B cell (primary cell): ENCODE measurements around the gene BAIAP2L1. TPM values are rescaled to one million over a fixed set of nuclear protein-coding genes. Genes with fewer than 3 reads are reported as not detected.

Experiments used
- ATAC-seq: fragments of 200-7000 bp; cut with Tn5 transposase; one replicate; pipeline ENCODE4 v1.10.0; 2021; ENCODE audit warnings: low read depth, mild to moderate bottlenecking, moderate number of reproducible peaks, moderate library complexity
- CTCF ChIA-PET: fragments of 350-600 bp; sonication (Branson Sonifier 250); formaldehyde crosslinking; loops from one replicate; lab custom pipeline; 2021; ENCODE audit warnings: antibody characterized with exemption, inconsistent platforms; lab: Charles Lee
- POLR2A ChIA-PET: fragments of 350-600 bp; sonication (Branson Sonifier 250); formaldehyde crosslinking; loops from one replicate; lab custom pipeline; 2021; ENCODE audit warnings: antibody characterized with exemption; lab: Charles Lee
- DNase-seq: peaks from one replicate; pipeline ENCODE4 v3.0.0; 2013
- H2AFZ ChIP-seq: 2 replicates; pipeline ENCODE4 v1.6.1; 2012; ENCODE audit warnings: mild to moderate bottlenecking, low read depth, low read length; ENCODE audit not compliant: insufficient read depth, poor library complexity, severe bottlenecking
- H3K27ac ChIP-seq, 2 donors: 1 replicate in 1 of 2; 2 replicates in 1 of 2; pipeline ENCODE4 v1.5.1; 2012 to 2013; ENCODE audit warnings: low read length in 2 of 2, mild to moderate bottlenecking in 2 of 2, moderate library complexity in 1 of 2
- H3K27me3 ChIP-seq, 4 experiments: fragments of 200-600 bp in 1 of 4; sonication (generic) in 1 of 4; replicated peaks in 1 of 4; 1 replicate in 2 of 4; 2 replicates in 2 of 4; pipeline versions ENCODE4 v1.6.1 to v1.7.0; 2013 to 2016; ENCODE audit warnings: low read length in 3 of 4, mild to moderate bottlenecking in 2 of 4, mixed read lengths in 1 of 4, moderate library complexity in 1 of 4; ENCODE audit not compliant: insufficient read depth in 4 of 4, control insufficient read depth in 3 of 4; ENCODE audit errors: control extremely low read depth in 1 of 4
- H3K36me3 ChIP-seq, 2 experiments: replicated peaks in 1 of 2; 1 replicate in 1 of 2; 2 replicates in 1 of 2; pipeline versions ENCODE4 v1.6.1 to v1.7.1; 2013; ENCODE audit warnings: low read length in 1 of 2; ENCODE audit not compliant: insufficient read depth in 2 of 2, control insufficient read depth in 1 of 2; ENCODE audit errors: control extremely low read depth in 1 of 2, extremely low read depth in 1 of 2
- H3K4me1 ChIP-seq, 2 donors: fragments of 200-600 bp in 1 of 2; sonication (generic) in 1 of 2; 1 replicate in 1 of 2; 2 replicates in 1 of 2; pipeline versions ENCODE4 v1.5.1 to v1.6.1; 2013 to 2017; ENCODE audit warnings: low read length in 2 of 2; ENCODE audit not compliant: control insufficient read depth in 2 of 2, insufficient read depth in 2 of 2
- H3K4me2 ChIP-seq: replicated peaks from 2 replicates; pipeline ENCODE3; 2012; ENCODE audit warnings: mild to moderate bottlenecking, low read depth, low read length; ENCODE audit not compliant: poor library complexity, severe bottlenecking
- H3K4me3 ChIP-seq, 5 experiments: fragments of 200-600 bp in 1 of 5; sonication (generic) in 1 of 5; 1 replicate in 3 of 5; 2 replicates in 2 of 5; pipeline versions ENCODE4 v1.5.1 to v1.7.0; 2011 to 2016; ENCODE audit warnings: low read length in 4 of 5, mild to moderate bottlenecking in 4 of 5, low read depth in 2 of 5, control low read depth in 1 of 5, moderate library complexity in 1 of 5; ENCODE audit not compliant: insufficient read depth in 1 of 5; ENCODE audit errors: control extremely low read depth in 1 of 5, extremely low read depth in 1 of 5
- H3K79me2 ChIP-seq: fragments of 200-600 bp; sonication (generic); one replicate; pipeline ENCODE4 v1.6.0; 2016; ENCODE audit warnings: low read length; ENCODE audit not compliant: control insufficient read depth, insufficient read depth
- H3K9ac ChIP-seq: fragments of 200-600 bp; sonication (generic); 2 replicates; pipeline ENCODE4 v1.6.1; 2017; ENCODE audit warnings: mild to moderate bottlenecking, low read length, moderate library complexity
- H3K9me3 ChIP-seq, 3 donors: one replicate each; pipeline versions ENCODE4 v1.6.1 to v1.7.1; 2013; ENCODE audit warnings: low read length in 2 of 3; ENCODE audit not compliant: control insufficient read depth in 2 of 3, insufficient read depth in 1 of 3; ENCODE audit errors: control extremely low read depth in 1 of 3
- H4K20me1 ChIP-seq: 2 replicates; pipeline ENCODE4 v1.6.0; 2012; ENCODE audit warnings: mild to moderate bottlenecking, low read length; ENCODE audit not compliant: insufficient read depth, control insufficient read depth, poor library complexity, severe bottlenecking
- H3K27ac Mint-ChIP-seq: one replicate; pipeline ENCODE4 v1.8.0; 2021; ENCODE audit warnings: mixed read lengths
- H3K27me3 Mint-ChIP-seq: one replicate; pipeline ENCODE4 v1.8.0; 2021; ENCODE audit warnings: mixed read lengths
- H3K4me1 Mint-ChIP-seq: one replicate; pipeline ENCODE4 v1.8.0; 2021; ENCODE audit warnings: mixed read lengths
- H3K4me3 Mint-ChIP-seq: one replicate; pipeline ENCODE4 v1.8.0; 2021; ENCODE audit warnings: mixed read lengths
- H3K9me3 Mint-ChIP-seq: one replicate; pipeline ENCODE4 v1.8.0; 2022; ENCODE audit warnings: mixed read lengths; ENCODE audit not compliant: insufficient read depth
- CTCF ChIP-seq: fragments of 200-600 bp; IDR thresholded peaks from one replicate; pipeline ENCODE4 v1.8.0; 2022; ENCODE audit warnings: antibody characterized with exemption, mild to moderate bottlenecking
- EZH2 ChIP-seq: IDR thresholded peaks from 2 replicates; pipeline ENCODE4 v1.6.1; 2012; ENCODE audit warnings: borderline replicate concordance, low read depth, mild to moderate bottlenecking, moderate library complexity, low read length; ENCODE audit not compliant: insufficient read depth, poor library complexity, severe bottlenecking
- WGBS: methylation state at CpG from one replicate; pipeline ENCODE4 v1.1.5; 2013; ENCODE audit warnings: missing lambda C conversion rate; ENCODE audit not compliant: insufficient coverage; 5-methylcytosine and 5-hydroxymethylcytosine counted together
- intact Hi-C: fragments of 100-400 bp; cut with micrococcal nuclease; formaldehyde crosslinking; loops from one replicate; pipeline ENCODE4 v1.10.0; 2022
- polyA plus RNA-seq: library from polyadenylated mRNA; depleted of rRNA; stranded (reverse); fragments of >200 nt; gene quantifications from 2 replicates; pipeline ENCODE4 v1.2.3, GENCODE V29; 2012
- total RNA-seq, 2 donors: library from RNA; stranded (reverse); fragments of 120-200 nt in 1 of 2; gene quantifications; 1 replicate in 1 of 2; 2 replicates in 1 of 2; pipeline versions ENCODE4 v1.2.3 to v1.2.4, GENCODE V29; 2013 to 2022

BAIAP2L1 gene
- total and polyA plus RNA-seq, 2 donors (not counting 1 experiment from before 2014, with no cell fraction given) = 1.5 to 3.7 TPM

- no peaks in the 10 kb centered on the region for H3K79me2 ChIP-seq
- peaks cover 0 to 13% (median 0%) of the 10 kb centered on the region in 3 donors for H3K9me3 ChIP-seq
- no peaks in the 10 kb centered on the region for H4K20me1 ChIP-seq
- POLR2A ChIA-PET = no interaction called here
- peaks cover 7 to 14% of the 10 kb centered on the region in 2 donors for H3K4me1 ChIP-seq
- TF ChIP-seq CTCF (no peak), EZH2 (no peak)
- peaks cover 0 to 23% (median 12%) of the 10 kb centered on the region in 4 experiments for H3K27me3 ChIP-seq
- CTCF ChIA-PET = interaction anchor here (3.0 kb wide), 1 partner anchor 232 kb away, joined by 16 read pairs; no protein-coding TSS in a partner anchor
- no peaks in the 10 kb centered on the region for H3K9me3 Mint-ChIP-seq
- H3K27ac Mint-ChIP-seq = peak overlapping the region; percentile 15
- H2AFZ ChIP-seq = peak overlapping the region; percentile 72
- ATAC-seq (no peak), DNase-seq (peak; percentile 18)
- intact Hi-C loops = loop anchor here (2.0 to 5.0 kb wide), 2 partner anchors 83 to 293 kb away; partner anchors contain the start of gene LMTK2
- no peak overlapping the region for H3K4me3 ChIP-seq
- WGBS = 13% methylated on average over 13 of the region's 22 CpGs
- peaks cover 27% of the 10 kb centered on the region for H3K27me3 Mint-ChIP-seq
- peak overlapping the region; percentile 47 for H3K4me3 Mint-ChIP-seq
- peaks cover 20% of the 10 kb centered on the region for H3K4me1 Mint-ChIP-seq
- no peaks in the 10 kb centered on the region for H3K36me3 ChIP-seq
- no peak overlapping the region for H3K27ac ChIP-seq
- H3K9ac ChIP-seq = no peak overlapping the region
- peak overlapping the region; percentile 96 for H3K4me2 ChIP-seq
Measured at GRCh38 chr7:98399890-98400541, 874 bp downstream of the BAIAP2L1 start.

- Histone ChIP-seq H3K36me3 (no peaks in the 10 kb centered on the region), H3K27ac (no peak overlapping the region), H4K20me1 (no peaks in the 10 kb centered on the region), H3K4me3 (no peak overlapping the region), H3K27me3 (peaks cover 0 to 23% (median 12%) of the 10 kb centered on the region in 4 experiments), H2AFZ (no peak overlapping the region), H3K4me1 (peaks cover 7 to 14% of the 10 kb centered on the region in 2 donors), H3K9ac (no peak overlapping the region), H3K9me3 (peaks cover 0 to 11% (median 0%) of the 10 kb centered on the region in 3 donors), H3K4me2 (no peak overlapping the region), H3K79me2 (no peaks in the 10 kb centered on the region)
- Mint-ChIP-seq H3K27me3 (peaks cover 23% of the 10 kb centered on the region), H3K9me3 (no peaks in the 10 kb centered on the region), H3K4me3 (peak overlapping the region; percentile 47), H3K4me1 (peaks cover 17% of the 10 kb centered on the region), H3K27ac (no peak overlapping the region)
- no CpG with 5 or more reads among the region's 7 CpGs for WGBS
- intact Hi-C loops = no loop called here
- peak; percentile 13 for DNase-seq
- no peak for ATAC-seq
- ChIA-PET POLR2A (no interaction called here), CTCF (no interaction called here)
- no peak for TF ChIP-seq EZH2
- no peak for TF ChIP-seq CTCF
Measured at GRCh38 chr7:98399462-98399861, 1.4 kb downstream of the BAIAP2L1 start.
